Measurements from ENCODE around the gene EGFR. TPM values are rescaled to one million over a fixed set of nuclear protein-coding genes. Genes with fewer than 3 reads are reported as not detected.

Gene EGFR
- total RNA-seq, 1 donor from 2014 or later: 67.2 TPM

DNA sequence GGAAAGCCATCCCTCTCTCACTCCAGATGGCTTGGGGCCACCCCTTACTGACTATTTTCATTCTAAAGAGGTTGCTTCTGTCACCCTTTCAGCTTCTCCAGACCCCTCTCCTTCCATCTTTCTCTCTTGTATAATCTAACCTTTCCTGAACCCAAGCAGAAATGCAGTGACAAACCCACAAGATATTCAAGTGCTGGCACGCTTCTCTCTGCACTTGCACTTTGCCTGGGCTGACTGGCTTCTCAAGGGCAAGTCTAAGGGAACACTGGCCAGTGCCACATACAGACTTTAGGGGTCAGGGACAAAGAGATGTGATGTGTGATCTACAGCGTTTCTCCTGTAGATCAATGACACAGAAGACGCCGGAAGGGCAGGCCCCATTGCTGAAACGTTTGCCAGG lies 195.9 kb downstream of the EGFR start:
- H3K4me3 ChIP-seq (ENCODE audit: low read depth, low read length): no peak overlapping the region
- no peaks in the 10 kb centered on the region for H3K36me3 ChIP-seq (ENCODE audit: control insufficient read depth, insufficient read depth, low read length)
- TF ChIP-seq, protein P1, sequence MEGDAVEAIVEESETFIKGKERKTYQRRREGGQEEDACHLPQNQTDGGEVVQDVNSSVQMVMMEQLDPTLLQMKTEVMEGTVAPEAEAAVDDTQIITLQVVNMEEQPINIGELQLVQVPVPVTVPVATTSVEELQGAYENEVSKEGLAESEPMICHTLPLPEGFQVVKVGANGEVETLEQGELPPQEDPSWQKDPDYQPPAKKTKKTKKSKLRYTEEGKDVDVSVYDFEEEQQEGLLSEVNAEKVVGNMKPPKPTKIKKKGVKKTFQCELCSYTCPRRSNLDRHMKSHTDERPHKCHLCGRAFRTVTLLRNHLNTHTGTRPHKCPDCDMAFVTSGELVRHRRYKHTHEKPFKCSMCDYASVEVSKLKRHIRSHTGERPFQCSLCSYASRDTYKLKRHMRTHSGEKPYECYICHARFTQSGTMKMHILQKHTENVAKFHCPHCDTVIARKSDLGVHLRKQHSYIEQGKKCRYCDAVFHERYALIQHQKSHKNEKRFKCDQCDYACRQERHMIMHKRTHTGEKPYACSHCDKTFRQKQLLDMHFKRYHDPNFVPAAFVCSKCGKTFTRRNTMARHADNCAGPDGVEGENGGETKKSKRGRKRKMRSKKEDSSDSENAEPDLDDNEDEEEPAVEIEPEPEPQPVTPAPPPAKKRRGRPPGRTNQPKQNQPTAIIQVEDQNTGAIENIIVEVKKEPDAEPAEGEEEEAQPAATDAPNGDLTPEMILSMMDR (IDR thresholded peaks at IDR 0.05; ENCODE audit: insufficient read depth, low read length, poor library complexity, severe bottlenecking): no peak
- DNase-seq (ENCODE audit: low read depth): no peak
- H3K27me3 ChIP-seq (ENCODE audit: control insufficient read depth, insufficient read depth, low read length): no peaks in the 10 kb centered on the region

DNA sequence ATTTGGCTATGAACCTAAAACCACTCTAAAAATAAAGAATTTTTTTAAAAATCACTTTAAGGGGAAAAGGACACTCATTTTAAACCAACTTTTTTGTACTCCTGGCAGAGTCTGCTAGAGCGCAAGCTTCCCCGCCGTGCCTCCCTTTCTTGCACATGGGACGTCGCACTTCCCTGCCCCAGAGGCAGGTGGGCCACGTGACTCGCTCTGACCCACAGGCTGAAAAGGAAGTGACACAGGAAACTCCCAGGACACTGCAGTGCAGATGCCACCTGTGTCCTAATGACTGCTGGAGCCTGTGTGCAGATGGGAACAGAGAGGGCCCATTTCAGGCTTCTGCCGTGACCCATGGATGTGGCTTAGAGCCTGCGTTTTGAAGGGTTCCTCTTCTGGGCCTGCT lies 204.2 kb downstream of the EGFR start:
- Histone ChIP-seq H3K27me3 (ENCODE audit: control insufficient read depth, insufficient read depth, low read length) (peaks cover 3% of the 10 kb centered on the region), H3K36me3 (ENCODE audit: control insufficient read depth, insufficient read depth, low read length) (no peaks in the 10 kb centered on the region), H3K4me3 (ENCODE audit: low read depth, low read length) (no peak overlapping the region)
- TF ChIP-seq, protein P1 (IDR thresholded peaks at IDR 0.05; ENCODE audit: insufficient read depth, low read length, poor library complexity, severe bottlenecking): no peak
- no peak for DNase-seq (ENCODE audit: low read depth)

DNA sequence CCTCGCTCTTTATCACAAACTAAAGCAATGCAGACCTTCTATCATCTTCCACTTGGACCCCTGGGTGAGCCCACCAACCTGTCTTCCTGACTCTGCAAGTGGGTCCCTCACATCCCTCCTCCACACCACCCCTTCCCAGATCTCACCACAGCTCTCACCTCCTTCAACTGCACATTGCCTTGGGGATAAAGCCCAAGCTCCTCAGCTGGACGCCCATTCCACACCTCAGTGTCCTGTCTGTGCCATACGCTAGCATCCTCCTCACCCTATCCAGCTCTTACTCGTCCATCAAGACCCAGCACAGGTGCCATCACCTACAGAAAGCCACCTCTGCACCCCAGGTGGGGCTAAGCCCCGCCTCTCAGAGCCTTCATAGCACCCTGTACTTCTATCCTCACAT lies 205.3 kb downstream of the EGFR start:
- H3K4me3 ChIP-seq (ENCODE audit: low read depth, low read length): no peak overlapping the region
- TF ChIP-seq, protein P1 (IDR thresholded peaks at IDR 0.05; ENCODE audit: insufficient read depth, low read length, poor library complexity, severe bottlenecking): no peak

GRCh38 chr7:55224810-55225209 lies 206.0 kb downstream of the EGFR start:
- TF ChIP-seq, protein P1 (IDR thresholded peaks at IDR 0.05; ENCODE audit: insufficient read depth, low read length, poor library complexity, severe bottlenecking): no peak
- Histone ChIP-seq H3K27me3 (ENCODE audit: control insufficient read depth, insufficient read depth, low read length) (peaks cover 3% of the 10 kb centered on the region), H3K4me3 (ENCODE audit: low read depth, low read length) (no peak overlapping the region), H3K36me3 (ENCODE audit: control insufficient read depth, insufficient read depth, low read length) (no peaks in the 10 kb centered on the region)
- no peak for DNase-seq (ENCODE audit: low read depth)

More for the DNA sequence above, 205.3 kb downstream of the EGFR start:
- peaks cover 3% of the 10 kb centered on the region for H3K27me3 ChIP-seq (ENCODE audit: control insufficient read depth, insufficient read depth, low read length)
- DNase-seq (ENCODE audit: low read depth): no peak
- H3K36me3 ChIP-seq (ENCODE audit: control insufficient read depth, insufficient read depth, low read length): no peaks in the 10 kb centered on the region

DNA sequence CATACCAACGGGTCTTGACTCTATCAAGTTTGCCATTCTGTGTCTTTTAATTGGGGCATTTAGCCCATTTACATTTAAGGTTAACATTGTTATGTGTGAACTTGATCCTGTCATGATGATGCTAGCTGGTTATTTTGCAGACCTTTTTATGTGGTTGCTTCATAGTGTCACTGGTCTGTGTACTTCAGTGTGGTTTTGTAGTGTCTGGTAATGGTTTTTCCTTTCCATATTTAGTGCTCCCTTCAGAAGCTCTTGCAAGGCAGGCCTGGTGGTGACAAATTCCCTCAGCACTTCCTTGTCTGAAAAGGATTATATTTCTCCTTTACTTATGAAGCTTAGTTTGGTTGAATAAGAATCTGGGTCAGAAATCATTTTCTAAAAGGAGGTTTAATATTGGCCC lies 211.2 kb downstream of the EGFR start:
- H3K27me3 ChIP-seq (ENCODE audit: control insufficient read depth, insufficient read depth, low read length): peaks cover 2% of the 10 kb centered on the region
- H3K4me3 ChIP-seq (ENCODE audit: low read depth, low read length): no peak overlapping the region
- TF ChIP-seq, protein P1 (IDR thresholded peaks at IDR 0.05; ENCODE audit: insufficient read depth, low read length, poor library complexity, severe bottlenecking): no peak
- DNase-seq (ENCODE audit: low read depth): no peak
- H3K36me3 ChIP-seq (ENCODE audit: control insufficient read depth, insufficient read depth, low read length): no peaks in the 10 kb centered on the region

- Histone ChIP-seq H3K36me3 (ENCODE audit: control insufficient read depth, insufficient read depth, low read length) (no peaks in the 10 kb centered on the region), H3K27me3 (ENCODE audit: control insufficient read depth, insufficient read depth, low read length) (peaks cover 2% of the 10 kb centered on the region), H3K4me3 (ENCODE audit: low read depth, low read length) (no peak overlapping the region)
- DNase-seq (ENCODE audit: low read depth): no peak
- TF ChIP-seq, protein P1 (IDR thresholded peaks at IDR 0.05; ENCODE audit: insufficient read depth, low read length, poor library complexity, severe bottlenecking): no peak
Measured at GRCh38 chr7:55231736-55232280, 213.0 kb downstream of the EGFR start.
